Measurements from ENCODE around the gene ATG13.
A peak's percentile ranks its signal among the peaks of the same experiment; 100 is the strongest.

Gene ATG13

GRCh38 chr11:46686886-46687795 lies 69.8 kb downstream of the ATG13 start:
- Histone ChIP-seq H3K27me3 (no peaks in the 10 kb centered on the region), H4K20me1 (no peaks in the 10 kb centered on the region), H3K4me2 (0 out of 2 replicates have a peak overlapping the region, but pooled peaks have one; percentile 17), H3K9ac (no peak overlapping the region), H3K9me3 (no peaks in the 10 kb centered on the region), H3K36me3 (peaks cover 89% of the 10 kb centered on the region), H3K4me1 (peaks cover 33% of the 10 kb centered on the region), H3K27ac (peak overlapping the region; percentile 26; the same call in 1 of the 2 replicates), H3K4me3 (no peak overlapping the region)
- no peak for TF ChIP-seq Cebpa-rat (IDR thresholded peaks at IDR 0.05)

GRCh38 chr11:46690702-46691101 lies 73.3 kb downstream of the ATG13 start:
- H3K36me3 ChIP-seq: peaks cover 94% of the 10 kb centered on the region
- no peaks in the 10 kb centered on the region for H3K9me3 ChIP-seq
- H3K4me1 ChIP-seq: peaks cover 23% of the 10 kb centered on the region
- no peak overlapping the region for H3K27ac ChIP-seq
- no peak overlapping the region for H3K4me2 ChIP-seq
- no peaks in the 10 kb centered on the region for H3K27me3 ChIP-seq
- TF ChIP-seq Cebpa-rat (IDR thresholded peaks at IDR 0.05): no peak
- H3K4me3 ChIP-seq: no peak overlapping the region
- H3K9ac ChIP-seq: no peak overlapping the region
- H4K20me1 ChIP-seq: no peaks in the 10 kb centered on the region

GRCh38 chr11:46692450-46692849 lies 75.1 kb downstream of the ATG13 start:
- Histone ChIP-seq H3K9me3 (no peaks in the 10 kb centered on the region), H3K4me3 (no peak overlapping the region), H4K20me1 (peaks cover 7% of the 10 kb centered on the region; the same call in 1 of the 2 replicates), H3K4me1 (peaks cover 10% of the 10 kb centered on the region), H3K27ac (no peak overlapping the region), H3K9ac (no peak overlapping the region), H3K27me3 (no peaks in the 10 kb centered on the region), H3K4me2 (no peak overlapping the region), H3K36me3 (peaks cover 93% of the 10 kb centered on the region)
- TF ChIP-seq Cebpa-rat (IDR thresholded peaks at IDR 0.05): no peak

GRCh38 chr11:46693597-46694012 lies 76.3 kb downstream of the ATG13 start:
- H4K20me1 ChIP-seq: peaks cover 11% of the 10 kb centered on the region; the same call in 1 of the 2 replicates
- no peak overlapping the region for H3K9ac ChIP-seq
- no peak overlapping the region for H3K4me3 ChIP-seq
- peaks cover 82% of the 10 kb centered on the region for H3K36me3 ChIP-seq
- no peak for TF ChIP-seq Cebpa-rat (IDR thresholded peaks at IDR 0.05)
- H3K27me3 ChIP-seq: no peaks in the 10 kb centered on the region
- H3K4me1 ChIP-seq: peaks cover 15% of the 10 kb centered on the region
- H3K4me2 ChIP-seq: no peak overlapping the region
- no peak overlapping the region for H3K27ac ChIP-seq
- H3K9me3 ChIP-seq: no peaks in the 10 kb centered on the region

GRCh38 chr11:46694072-46694471 lies 76.7 kb downstream of the ATG13 start:
- Histone ChIP-seq H3K27ac (no peak overlapping the region), H3K4me1 (peaks cover 19% of the 10 kb centered on the region), H3K9me3 (no peaks in the 10 kb centered on the region), H3K9ac (no peak overlapping the region), H3K27me3 (no peaks in the 10 kb centered on the region), H3K4me3 (no peak overlapping the region), H3K4me2 (no peak overlapping the region), H4K20me1 (peaks cover 11% of the 10 kb centered on the region; the same call in 1 of the 2 replicates), H3K36me3 (peaks cover 79% of the 10 kb centered on the region)
- no peak for TF ChIP-seq Cebpa-rat (IDR thresholded peaks at IDR 0.05)

GRCh38 chr11:46694607-46695006 lies 77.3 kb downstream of the ATG13 start:
- Histone ChIP-seq H3K4me2 (no peak overlapping the region), H3K9me3 (no peaks in the 10 kb centered on the region), H3K9ac (no peak overlapping the region), H3K27ac (no peak overlapping the region), H3K4me1 (peaks cover 25% of the 10 kb centered on the region), H3K27me3 (no peaks in the 10 kb centered on the region), H4K20me1 (peaks cover 11% of the 10 kb centered on the region; the same call in 1 of the 2 replicates), H3K36me3 (peaks cover 75% of the 10 kb centered on the region), H3K4me3 (no peak overlapping the region)
- no peak for TF ChIP-seq Cebpa-rat (IDR thresholded peaks at IDR 0.05)

- Histone ChIP-seq H3K4me2 (no peak overlapping the region), H3K4me3 (no peak overlapping the region), H3K27me3 (no peaks in the 10 kb centered on the region), H3K27ac (no peak overlapping the region), H3K36me3 (peaks cover 65% of the 10 kb centered on the region), H3K9ac (0 out of 2 replicates have a peak overlapping the region, but pooled peaks have one; percentile 27), H4K20me1 (peaks cover 11% of the 10 kb centered on the region; the same call in 1 of the 2 replicates), H3K9me3 (no peaks in the 10 kb centered on the region), H3K4me1 (peaks cover 28% of the 10 kb centered on the region)
- no peak for TF ChIP-seq Cebpa-rat (IDR thresholded peaks at IDR 0.05)
Observed at GRCh38 chr11:46695345-46696211, 78.2 kb downstream of the ATG13 start.

- no peak overlapping the region for H3K4me3 ChIP-seq
- H3K27me3 ChIP-seq: no peaks in the 10 kb centered on the region
- peak overlapping the region; percentile 27; the same call in 1 of the 2 replicates for H3K9ac ChIP-seq
- H3K9me3 ChIP-seq: no peaks in the 10 kb centered on the region
- no peak overlapping the region for H3K27ac ChIP-seq
- no peak for TF ChIP-seq Cebpa-rat (IDR thresholded peaks at IDR 0.05)
- peaks cover 59% of the 10 kb centered on the region for H3K36me3 ChIP-seq
- no peak overlapping the region for H3K4me2 ChIP-seq
- peaks cover 11% of the 10 kb centered on the region; the same call in 1 of the 2 replicates for H4K20me1 ChIP-seq
- peaks cover 28% of the 10 kb centered on the region for H3K4me1 ChIP-seq
Observed at GRCh38 chr11:46696212-46696558, 78.8 kb downstream of the ATG13 start.

- Histone ChIP-seq H3K27me3 (no peaks in the 10 kb centered on the region), H3K4me1 (peaks cover 38% of the 10 kb centered on the region), H3K4me2 (no peak overlapping the region), H3K36me3 (peaks cover 51% of the 10 kb centered on the region), H3K4me3 (no peak overlapping the region), H3K9ac (0 out of 2 replicates have a peak overlapping the region, but pooled peaks have one; percentile 29), H3K27ac (no peak overlapping the region), H3K9me3 (no peaks in the 10 kb centered on the region), H4K20me1 (peaks cover 11% of the 10 kb centered on the region; the same call in 1 of the 2 replicates)
- TF ChIP-seq Cebpa-rat (IDR thresholded peaks at IDR 0.05): no peak
Observed at GRCh38 chr11:46697303-46697702, 80.0 kb downstream of the ATG13 start.
